HEK293T (cell line): ENCODE measurements around the gene SPSB2.

ENCODE experiments used
- ELF4 ChIP-seq: fragments of 450-650 bp; IDR thresholded peaks from 2 replicates; pipeline ENCODE4 v1.6.1; 2017; ENCODE audit warnings: antibody characterized with exemption
- SP1 ChIP-seq: fragments of 450-650 bp; IDR thresholded peaks from 2 replicates; pipeline ENCODE4 v1.6.1; 2017
- ZNF384 ChIP-seq: fragments of 450-650 bp; IDR thresholded peaks from 2 replicates; pipeline ENCODE4 v1.6.1; 2016

- no peak for TF ChIP-seq SP1
- TF ChIP-seq ELF4 = no peak
- TF ChIP-seq ZNF384 = no peak
These were observed 742 bp downstream of the SPSB2 start for GRCh38 chr12:6872073-6873048.
